HG03520 (cell line): ENCODE data around the gene TRIO.

Experiments
- ATAC-seq: cut with Tn5 transposase; IDR thresholded peaks from one replicate; pipeline ENCODE4 v1.9.1; 2021; ENCODE audit warnings: mild to moderate bottlenecking, moderate library complexity; ENCODE audit not compliant: unreplicated experiment

The TRIO gene

GRCh38 chr5:14183187-14183939 is 40.2 kb downstream of the TRIO start:
- ATAC-seq: no peak

- no peak for ATAC-seq
Measured at GRCh38 chr5:14184082-14184481, 40.9 kb downstream of the TRIO start.

- ATAC-seq: no peak
Measured at GRCh38 chr5:14184725-14185124, 41.6 kb downstream of the TRIO start.

- ATAC-seq: no peak
Measured at GRCh38 chr5:14185326-14186058, 42.4 kb downstream of the TRIO start.

DNA sequence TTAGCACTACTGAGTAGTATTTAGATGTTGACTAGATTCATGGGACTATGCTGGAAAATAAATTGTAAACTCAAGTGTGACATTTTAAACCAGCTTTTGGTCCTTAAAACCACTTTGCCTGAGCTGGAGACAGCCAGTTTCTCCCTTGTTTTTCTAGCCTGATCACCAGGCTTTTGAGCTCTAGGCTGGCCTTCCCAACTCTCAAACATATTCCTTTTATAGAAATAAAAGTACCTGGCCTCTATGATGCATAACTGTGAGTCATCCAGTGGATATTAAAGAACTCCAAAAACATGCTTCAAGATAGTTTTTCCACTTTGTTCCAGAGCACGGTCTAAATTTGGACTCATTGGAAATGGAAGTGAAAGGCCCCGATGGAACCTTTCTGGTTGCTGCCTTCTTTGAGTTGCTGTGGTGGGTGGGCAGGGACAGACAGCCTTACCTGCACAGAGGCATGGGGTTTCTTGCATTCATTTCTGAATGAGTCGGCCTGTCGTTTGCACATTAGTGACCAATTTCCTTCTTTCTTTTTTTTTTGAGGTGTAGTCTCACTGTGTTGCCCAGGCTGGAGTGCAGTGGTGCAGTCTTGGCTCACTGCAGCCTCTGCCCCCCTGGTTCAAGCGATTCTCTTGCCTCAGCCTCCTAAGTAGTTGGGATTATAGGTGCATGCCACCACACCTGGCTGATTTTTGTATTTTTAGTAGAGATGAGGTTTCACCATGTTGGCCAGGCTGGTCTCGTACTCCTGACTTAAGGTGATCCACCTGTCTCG is 43.1 kb downstream of the TRIO start:
- ATAC-seq: no peak

DNA sequence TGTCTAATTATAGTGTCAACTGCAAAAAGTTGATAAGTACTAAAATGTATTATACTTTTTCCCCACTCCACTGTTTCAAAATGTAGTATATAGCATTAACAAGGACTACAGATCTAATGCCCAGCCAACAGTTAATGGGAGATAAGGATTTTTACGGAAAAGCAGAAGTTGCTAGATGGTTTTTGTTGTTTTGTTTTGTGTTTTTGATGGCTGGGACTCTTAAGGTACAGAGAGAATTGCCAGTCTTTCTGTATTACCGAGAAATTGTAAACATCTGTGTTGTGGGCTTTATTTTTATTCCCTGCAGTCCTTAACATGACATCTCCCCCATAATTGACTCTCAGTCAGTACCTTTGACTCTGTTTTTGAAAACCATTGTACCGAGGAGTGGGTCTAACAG is 44.0 kb downstream of the TRIO start:
- ATAC-seq: no peak

DNA sequence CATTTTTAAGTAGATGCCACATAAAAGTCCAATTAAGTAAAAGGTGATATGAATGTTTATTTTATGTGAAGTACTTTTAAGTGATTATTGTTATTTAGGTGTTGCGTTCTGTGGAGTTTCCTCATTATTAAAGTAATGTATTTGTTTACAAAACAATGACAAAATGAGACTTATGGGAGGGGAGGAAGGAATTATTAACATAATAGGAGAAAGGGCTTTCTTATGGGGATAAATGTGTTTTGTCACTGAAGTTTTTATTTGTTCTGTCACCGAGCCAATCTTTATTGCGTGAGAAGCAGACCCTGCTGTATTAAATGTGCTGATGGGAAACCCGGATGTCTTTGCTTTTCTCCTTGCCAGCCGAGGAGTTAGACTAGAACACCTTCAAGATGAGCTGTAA is 44.5 kb downstream of the TRIO start:
- no peak for ATAC-seq

DNA sequence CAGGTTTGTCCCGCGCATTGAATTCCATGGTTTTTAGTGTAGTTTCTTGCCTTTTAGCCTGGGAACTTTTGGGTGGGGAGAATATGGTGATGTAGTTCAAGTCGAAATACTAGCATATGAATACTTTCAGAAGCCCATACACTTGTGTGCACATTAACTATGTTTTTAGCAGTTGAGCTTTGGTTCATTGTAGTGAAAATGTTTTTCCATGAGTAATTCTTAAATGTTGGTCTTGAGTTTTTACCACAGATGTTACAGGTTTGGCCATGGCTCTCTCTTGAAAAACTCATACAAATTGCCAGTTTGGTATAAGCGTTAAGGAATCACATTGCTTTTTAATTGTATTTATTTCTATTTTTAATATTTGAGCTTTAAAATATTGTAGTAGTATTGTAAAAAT is 45.6 kb downstream of the TRIO start:
- ATAC-seq: no peak

DNA sequence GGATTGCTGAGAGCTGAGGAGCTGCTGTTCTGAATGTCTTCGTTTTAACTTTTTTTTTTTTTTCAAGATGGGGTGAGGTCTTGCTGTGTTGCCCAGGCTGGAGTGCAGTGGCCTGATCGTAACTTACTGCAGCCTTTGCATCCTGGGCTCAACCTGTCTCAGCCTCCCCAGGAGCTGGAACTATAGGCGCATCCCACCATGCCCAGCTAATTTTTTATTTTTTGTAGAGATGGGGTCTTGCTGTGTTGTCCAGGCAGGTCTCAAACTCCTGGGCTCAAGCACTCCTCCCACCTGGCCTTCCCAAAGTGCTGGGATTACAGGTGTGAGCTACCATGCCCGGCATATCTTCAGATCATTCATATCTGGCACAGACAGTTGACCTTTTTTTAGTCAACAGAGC is 46.5 kb downstream of the TRIO start:
- ATAC-seq: no peak

DNA sequence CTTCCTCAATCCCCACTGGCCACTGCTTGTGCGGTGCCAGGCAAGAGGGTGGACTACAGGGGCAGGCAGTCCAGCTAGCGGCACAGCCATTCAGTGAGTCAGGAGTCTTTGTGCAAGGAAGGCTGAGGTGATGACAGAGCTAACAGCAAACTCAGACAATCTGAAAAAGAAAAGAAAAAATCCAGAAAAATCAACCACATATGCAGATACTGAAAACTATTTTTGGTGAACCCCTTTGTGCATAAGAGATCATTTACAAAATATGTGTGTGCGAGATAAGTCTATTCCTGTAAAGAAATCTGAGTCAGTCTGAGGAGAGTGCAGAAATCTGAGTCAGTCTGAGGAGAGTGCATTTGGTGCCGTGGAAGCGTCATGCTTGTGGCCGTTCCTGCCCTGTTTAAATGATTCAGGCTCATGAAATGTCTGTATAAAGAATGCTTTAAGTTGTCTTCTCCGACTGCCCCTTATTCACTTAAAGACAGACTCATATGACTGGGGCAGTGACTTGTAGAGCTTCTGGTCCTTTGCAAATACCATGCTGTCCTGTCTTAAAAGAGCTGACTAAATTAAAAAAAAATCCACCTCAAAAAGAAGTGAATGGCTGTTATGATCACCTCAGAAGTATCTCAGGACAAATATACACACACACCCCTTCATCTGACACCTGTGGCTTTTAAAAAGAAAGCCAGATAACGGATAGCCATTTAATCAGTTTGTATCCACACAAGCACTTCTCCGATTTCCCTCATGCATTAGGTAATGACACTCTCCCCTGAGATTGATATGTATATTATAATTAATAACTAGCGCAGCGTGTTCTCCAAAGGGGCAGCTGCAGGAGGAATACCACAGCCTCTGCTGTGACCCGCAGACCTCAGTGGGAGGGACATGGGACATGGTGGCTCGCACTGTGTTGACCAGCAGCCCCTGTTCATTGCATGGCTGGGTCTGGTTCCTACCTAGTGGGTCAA is 47.3 kb downstream of the TRIO start:
- no peak for ATAC-seq

GRCh38 chr5:14191325-14191724 is 48.2 kb downstream of the TRIO start:
- no peak for ATAC-seq

- no peak for ATAC-seq
Measured at GRCh38 chr5:14193496-14193895, 50.4 kb downstream of the TRIO start.

- ATAC-seq: no peak
Measured at GRCh38 chr5:14195588-14195987, 52.4 kb downstream of the TRIO start.

DNA sequence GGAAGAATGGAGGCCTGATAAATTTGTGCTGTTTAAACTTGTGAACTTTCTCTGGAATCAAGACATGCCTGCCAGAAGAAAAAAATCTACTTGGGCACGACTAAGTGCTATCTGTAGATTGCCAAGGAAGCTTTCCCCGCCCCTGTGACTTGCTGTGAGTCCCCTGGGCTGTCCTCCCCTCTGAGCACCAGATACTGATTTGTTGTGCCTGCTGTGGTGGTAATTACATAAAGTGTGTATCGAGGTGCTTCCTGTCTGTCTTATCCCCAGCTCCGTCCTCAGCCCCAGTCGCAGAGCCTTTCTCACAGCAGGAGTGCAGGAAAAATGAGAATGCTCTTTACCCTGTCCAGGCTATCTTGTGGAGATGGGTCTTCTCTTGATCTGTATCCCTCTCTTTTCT is 53.9 kb downstream of the TRIO start:
- no peak for ATAC-seq

- ATAC-seq: no peak
Measured at GRCh38 chr5:14199902-14200301, 56.8 kb downstream of the TRIO start.

GRCh38 chr5:14200312-14200990 is 57.3 kb downstream of the TRIO start:
- no peak for ATAC-seq

GRCh38 chr5:14201325-14202045 is 58.3 kb downstream of the TRIO start:
- ATAC-seq: no peak

DNA sequence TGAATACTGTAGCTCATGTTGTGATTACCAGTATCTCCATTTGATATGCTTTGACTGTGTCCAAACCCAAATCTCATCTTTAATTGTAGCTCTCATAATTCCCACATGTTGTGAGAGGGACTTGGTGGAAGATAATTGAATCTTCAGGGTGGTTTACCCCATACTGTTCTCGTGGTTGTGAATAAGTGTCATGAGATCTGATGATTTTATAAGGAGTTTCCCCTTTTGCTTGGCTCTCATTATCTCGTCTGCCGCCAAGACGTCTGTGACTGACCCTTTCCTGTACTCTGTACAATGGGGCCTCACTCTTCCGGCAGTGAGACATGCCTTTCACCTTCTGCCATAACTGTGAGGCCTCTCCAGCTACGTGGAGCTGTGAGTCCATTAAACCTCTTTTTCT is 59.3 kb downstream of the TRIO start:
- peak; percentile 63 for ATAC-seq

DNA sequence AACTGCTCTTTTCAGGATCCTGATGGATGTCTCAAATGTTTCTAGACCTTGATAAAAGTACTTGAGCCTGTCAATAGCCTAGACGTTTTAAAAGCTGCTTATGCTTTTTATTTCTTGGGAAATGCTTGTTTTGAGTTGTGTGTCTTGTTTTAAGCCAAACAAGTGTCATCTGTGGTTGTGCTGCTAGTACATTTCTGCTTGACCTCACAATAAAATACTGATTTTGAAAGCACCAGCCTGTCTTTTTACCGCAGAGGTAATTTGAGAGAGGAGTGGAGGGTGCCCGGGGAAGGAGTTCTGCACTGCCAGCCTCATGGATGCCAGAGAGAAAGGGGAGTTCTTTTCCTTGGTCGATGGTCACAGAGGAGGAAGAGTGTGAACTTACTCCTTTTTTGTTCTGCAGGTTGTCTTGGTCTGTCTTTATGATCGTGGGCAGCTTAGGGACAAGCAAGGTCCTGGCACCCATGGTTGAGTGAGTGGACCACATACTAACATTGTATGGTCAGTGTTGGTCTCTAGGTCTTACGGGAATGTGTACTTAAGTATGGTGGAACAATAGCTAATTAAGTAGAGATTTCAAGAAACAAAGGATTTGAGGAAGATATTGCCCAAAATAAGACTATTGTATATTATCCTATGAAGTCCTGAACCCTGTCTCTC is 61.0 kb downstream of the TRIO start:
- ATAC-seq: no peak
